ENCODE results near the gene METTL5.
A peak's percentile ranks its signal among the peaks of the same experiment; 100 is the strongest.
"Not testable (repeated sequence)": the region's sequence is repeated elsewhere in the genome, so short reads cannot be mapped to it uniquely, and the experiment has no call there.

METTL5 gene

DNA sequence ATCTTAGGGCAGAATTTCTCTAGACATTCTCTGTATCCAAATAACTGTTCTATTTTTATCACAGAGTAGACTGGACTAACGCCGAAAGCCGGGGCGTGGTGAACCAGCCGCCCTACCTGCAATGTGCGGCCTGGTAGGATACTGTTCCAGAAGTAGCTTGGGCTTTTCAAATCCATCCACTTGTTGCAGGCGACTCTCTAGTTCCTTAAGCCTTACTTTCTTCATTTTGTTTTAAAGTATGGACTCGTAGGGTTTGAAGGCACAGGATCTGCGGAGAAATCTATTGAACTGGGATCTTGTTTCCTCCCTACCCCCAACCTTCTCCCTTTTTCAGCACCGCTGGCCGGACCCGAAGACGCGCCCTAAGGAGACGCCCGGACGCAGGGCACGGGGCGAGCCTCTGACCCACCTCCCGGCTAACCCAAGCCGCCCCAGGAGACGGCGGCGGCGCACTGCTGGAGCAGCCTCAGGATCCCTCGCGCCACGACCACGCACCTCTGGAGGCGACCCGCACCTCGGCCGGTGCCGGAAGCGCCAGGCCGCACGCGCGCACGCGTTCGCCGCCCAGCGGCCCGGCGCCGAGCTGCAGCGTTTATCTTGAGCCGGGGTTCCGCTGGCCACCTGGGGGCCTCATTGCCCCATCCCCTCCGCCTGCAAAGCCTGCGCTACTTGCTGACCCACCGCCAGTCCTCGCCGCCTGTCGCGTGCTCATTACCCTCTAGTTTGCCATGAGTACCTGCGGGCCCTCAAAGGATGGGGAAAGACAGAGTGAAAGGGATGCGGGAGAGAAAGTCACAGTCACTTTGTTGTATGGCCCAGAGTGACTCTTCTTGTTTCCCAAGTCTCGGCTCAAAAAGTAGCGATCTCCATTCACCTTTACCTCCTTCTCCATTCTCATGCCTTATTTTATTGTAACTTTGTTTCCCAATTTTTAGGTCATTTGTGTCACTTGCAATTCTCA, at the start of gene METTL5:
Gene METTL5 (minus strand): TSS at position 533 of the 961 bp plus-strand sequence. CDS start 308 bp downstream, at position 225.
- peak; percentile 95 for DNase-seq (ENCODE audit: low spot score)

DNA sequence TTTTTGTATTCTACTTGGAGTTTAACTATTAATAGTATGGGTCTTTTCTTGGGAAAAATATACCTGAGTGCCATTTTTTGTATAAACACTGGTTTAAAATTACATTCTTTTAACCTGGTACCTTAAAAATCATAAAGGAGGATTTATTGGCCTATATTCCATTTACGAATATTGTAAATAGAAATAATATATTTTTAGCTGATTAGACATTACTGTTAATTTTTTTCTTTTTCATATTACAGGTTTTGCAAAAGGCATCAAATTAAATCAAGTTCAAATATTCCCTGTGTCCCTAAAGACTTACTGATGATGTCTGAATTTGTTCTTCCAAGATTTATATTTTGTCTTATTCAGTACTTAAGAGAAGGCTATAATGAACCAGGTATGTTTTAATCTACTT, 47.3 kb upstream of the METTL5 start:
- no peak for DNase-seq (ENCODE audit: low spot score)

DNA sequence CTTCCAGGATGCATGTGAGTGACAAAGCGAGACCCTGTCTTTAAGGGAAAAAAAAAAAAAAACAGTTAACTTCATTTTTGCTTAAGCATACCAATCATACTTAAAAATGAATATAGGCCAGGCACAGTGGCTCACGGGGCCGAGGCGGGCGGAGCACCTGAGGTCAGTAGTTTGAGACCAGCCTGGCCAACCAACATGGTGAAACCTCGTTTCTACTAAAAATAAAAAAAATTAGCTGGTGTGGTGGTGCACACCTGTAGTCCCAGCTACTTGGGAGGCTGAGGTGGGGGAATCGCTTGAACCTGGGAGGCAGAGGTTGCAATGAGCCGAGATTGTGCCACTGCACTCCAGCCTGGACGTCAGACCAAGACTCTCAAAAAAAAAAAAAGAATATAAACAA, 46.7 kb upstream of the METTL5 start:
- not testable (repeated sequence) for DNase-seq (ENCODE audit: low spot score)

DNA sequence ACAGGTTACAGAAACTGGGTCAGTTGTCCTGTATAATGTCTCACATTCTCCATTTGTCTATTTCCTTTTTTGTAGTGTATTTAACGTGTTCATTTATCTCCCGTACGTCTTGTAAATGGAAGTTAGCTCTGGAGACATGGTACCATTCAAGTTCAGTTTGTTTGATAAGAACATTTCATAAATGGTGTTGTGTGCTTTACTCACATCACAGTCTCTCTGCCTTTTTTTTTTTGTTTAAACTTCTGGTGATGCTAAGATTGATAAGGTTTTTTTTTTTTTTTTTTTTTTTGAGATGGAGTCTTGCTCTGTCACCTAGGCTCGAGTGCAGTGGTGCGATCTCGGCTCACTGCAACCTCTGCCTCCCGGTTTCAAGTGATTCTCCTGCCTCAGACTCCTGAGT, 44.2 kb upstream of the METTL5 start:
- DNase-seq (ENCODE audit: low spot score) = no peak

DNA sequence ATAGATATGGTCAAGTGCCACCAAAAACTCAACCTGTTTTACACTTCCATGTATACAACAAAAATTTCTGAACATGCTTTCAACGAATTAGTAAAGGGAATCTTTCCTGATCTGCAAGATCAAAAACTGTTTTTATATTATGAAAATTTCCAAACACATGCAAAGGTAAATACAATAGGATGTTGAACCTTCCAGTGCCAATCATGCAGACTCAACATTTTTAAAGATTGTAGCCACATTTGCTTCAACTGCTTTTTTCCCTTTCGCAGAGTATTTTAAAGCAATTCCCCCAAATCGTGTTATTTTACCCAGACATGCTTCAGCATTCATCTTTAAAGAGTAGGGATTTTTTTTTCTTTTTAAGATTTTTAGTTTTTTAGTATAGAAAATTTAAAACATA, 42.9 kb upstream of the METTL5 start:
- no peak for DNase-seq (ENCODE audit: low spot score)

DNA sequence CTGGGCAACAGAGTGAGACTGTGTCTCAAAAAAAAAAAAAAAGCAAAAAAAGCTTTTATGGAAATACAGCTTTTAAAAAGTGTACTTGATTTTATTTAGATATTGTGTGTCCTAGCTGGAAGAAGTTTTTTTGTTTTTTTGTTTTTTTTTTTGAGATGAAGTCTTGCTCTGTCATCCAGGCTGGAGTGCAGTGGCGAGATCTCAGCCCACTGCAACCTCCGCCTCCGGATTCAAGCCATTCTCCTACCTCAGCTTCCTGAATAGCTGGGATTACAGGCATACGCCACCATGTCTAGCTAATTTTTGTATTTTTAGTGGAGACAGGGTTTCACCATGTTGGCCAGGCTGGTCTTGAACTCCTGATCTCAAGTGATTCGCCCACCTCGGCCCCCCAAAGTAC, 41.5 kb upstream of the METTL5 start:
- not testable (repeated sequence) for DNase-seq (ENCODE audit: low spot score)

DNA sequence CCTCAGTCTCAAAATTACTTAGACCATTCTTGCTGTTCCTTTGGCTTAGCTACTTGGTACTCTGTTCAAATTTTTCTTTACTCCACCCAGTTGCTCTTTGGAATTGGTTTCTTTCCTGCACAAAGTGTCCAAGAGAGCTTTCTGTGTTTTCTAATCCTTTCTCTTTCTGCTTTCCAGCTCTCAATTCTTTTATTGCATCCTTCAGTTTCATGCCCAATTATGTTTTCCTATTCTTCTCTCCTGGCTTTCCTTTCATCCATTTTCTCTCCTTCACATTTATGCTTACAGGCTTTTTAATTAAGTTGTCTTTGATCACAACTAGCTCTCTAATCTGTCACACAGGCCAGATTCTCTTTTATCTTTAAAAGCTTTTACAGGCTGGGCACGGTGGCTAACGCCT, 40.8 kb upstream of the METTL5 start:
- no peak for DNase-seq (ENCODE audit: low spot score)

DNA sequence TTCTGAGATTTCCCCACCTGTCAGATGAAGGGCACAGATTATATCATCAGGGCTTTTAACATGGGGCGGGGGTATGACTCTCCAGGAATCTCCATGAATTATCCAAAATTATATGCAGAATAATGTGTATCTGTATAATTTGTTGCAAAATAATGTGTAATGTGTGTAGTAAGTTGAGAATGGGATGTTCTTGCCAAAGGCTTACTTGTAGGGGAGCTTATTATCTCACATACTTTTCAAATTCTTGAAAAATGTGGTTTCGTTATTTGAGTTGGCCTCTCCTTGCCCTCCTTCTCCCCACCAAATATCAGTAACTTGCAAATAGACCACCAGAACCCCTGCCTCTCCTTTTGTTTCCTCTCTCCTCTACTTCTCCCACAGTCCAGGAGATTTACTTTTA, 38.1 kb upstream of the METTL5 start:
- DNase-seq (ENCODE audit: low spot score) = no peak

DNA sequence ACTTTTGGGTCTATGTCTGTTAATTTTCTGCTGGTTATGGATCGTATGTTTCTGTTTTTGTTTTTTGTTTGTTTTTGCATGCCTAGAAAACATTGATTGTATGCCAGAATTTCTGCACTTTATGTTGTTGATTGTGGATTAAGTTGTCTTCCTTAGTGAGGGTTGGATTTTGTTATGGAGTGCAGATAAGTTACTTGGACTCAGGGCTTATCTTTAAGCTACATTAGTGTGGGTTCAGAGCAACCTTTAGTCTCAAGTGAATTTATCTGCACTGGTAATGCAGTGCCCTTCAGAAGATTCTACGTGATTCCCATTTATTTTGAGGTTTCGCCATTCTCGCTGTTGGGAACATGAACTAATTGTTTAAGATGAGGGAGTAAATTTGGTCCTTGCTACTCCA, 35.4 kb upstream of the METTL5 start:
- DNase-seq (ENCODE audit: low spot score) = no peak

DNA sequence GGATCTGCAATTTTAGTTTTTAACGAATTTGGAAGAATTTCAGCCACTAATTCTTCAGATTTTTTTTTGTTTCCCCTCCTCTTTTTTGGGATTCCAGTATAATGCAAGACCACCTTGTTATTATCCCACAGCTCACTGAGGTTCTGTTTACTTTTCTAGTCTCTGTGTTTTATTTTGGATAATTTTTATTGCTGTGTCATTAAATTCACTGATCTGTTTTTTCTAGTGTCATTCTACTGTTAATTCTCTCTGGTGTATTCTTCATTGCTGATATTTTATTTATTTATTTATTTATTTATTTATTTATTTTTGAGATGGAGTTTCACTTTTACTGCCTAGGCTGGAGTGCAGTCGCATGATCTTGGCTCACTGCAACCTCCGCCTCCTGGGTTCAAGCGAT, 34.7 kb upstream of the METTL5 start:
- no peak for DNase-seq (ENCODE audit: low spot score)

DNA sequence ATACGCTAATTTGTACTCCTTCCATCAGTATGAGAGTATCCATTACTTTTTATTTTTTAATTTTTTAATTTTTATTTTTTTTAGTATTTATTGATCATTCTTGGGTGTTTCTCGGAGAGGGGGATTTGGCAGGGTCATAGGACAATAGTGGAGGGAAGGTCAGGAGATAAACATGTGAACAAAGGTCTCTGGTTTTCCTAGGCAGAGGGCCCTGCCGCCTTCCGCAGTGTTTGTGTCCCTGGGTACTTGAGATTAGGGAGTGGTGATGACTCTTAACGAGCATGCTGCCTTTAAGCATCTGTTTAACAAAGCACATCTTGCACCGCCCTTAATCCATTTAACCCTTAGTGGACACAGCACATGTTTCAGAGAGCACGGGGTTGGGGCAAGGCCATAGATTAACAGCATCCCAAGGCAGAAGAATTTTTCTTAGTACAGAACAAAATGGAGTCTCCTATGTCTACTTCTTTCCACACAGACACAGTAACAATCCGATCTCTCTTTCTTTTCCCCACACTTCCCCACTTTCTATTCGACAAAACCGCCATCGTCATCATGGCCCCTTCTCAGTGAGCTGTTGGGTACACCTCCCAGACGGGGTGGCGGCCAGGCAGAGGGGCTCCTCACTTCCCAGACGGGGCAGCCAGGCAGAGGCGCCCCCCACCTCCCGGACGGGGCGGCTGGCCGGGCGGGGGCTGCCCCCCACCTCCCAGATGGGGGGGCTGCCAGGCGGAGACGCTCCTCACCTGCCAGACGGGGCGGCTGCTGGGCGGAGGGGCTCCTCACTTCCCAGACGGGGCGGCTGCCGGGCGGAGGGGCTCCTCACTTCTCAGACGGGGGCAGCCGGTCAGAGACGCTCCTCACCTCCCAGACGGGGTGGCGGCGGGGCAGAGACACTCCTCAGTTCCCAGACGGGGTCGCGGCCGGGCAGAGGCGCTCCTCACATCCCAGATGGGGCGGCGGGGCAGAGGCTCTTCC, 30.9 kb upstream of the METTL5 start:
- DNase-seq (ENCODE audit: low spot score) = not testable (repeated sequence)

DNA sequence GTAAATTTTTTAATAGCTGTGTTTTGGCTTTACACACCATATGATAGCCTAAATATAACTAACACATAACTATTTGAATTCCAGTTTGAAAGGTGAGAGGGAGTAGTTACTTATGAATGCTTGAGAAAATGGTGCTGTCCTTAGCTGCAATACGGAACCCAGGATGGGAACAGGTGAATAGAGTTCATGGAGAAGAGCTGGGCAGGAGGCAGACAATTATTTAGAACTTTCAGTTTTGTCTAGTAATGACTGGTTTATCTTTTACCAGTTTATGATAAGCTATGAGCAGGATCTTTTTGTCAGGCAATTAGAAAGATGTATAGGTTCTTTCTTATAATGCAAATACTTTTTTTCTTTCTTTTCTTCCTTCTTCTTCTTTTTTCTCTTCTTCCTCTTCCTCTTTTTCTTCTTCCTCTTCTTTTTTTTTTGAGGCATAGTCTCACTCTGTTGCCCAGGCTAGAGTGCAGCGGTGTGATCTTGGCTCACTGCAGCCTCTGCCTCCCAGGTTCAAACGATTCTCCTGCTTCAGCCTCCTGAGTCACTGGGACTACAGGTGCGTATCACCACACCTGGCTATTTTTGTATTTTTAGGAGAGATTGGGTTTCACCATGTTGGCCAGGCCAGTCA, 28.4 kb upstream of the METTL5 start:
- no peak for DNase-seq (ENCODE audit: low spot score)

DNA sequence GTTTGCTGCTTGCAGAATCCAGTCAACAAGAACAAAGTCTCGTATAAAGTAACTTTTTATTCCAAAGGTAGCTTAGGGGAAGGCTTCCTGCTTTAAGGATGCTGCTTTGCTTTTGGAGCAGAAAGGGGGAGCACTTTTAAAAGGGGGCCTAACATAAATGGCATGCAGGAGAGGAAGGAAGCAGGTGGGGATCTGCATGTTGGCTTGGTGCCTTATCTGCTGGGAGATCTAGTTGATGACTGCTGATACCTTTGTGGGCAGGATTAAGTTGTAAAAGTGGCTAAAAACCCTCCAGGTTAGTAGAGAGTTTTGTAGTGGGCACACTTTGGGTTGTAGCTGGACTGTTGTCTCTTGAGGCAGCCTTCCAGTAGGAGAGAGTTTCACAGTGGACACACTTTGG, 25.0 kb upstream of the METTL5 start:
- DNase-seq (ENCODE audit: low spot score) = no peak

DNA sequence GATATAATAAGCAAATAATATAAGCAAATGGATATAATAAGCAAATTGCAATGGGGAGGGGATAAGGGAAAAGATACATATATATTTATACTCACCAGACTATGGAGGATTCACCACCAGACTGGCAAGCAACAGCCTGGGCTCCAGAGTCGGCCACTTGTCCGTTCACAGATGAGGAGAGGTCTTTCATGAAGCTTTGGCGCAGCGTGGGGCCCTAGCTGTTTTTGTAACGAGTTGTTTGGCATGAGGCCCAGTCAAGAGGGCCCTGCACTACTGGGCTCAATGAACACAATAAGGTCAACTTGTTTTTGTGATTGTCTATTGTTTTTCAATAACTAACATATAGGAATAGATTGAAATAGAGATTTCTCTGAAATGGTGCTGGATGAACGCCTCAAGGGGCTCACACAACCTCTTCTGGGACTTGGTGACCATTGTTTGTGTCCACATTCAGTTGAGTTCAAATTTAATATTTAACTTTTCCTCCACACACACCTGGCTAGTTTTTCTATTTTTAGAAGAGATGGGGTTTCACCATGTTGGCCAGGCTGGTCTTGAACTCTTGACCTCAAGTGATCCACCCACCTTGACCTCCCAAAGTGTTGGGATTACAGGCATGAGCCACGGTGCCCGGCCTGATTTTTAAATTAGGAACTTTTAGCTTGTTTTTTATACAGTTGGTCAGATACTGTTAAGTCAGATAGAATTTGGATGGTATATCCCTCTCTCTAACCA, 24.4 kb upstream of the METTL5 start:
- not testable (repeated sequence) for DNase-seq (ENCODE audit: low spot score)

DNA sequence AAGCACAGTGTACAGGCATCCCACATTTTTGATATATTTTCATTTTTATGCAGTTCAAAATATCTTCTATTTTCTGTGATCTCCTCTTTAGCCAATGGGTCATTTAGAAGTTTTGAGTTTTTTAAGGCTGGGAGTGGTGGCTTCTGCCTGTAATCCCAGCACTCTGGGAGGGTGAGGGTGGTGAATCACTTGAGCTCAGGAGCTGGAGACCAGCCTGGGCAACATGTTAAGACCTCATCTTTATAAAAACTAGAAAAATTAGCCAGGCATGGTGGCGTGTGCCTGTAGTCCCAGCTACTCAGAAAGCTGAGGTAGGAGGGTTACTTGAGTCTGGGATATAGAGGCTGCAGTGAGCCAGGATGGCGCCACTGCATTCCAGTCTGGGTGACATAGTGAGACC, 20.3 kb upstream of the METTL5 start:
- no peak for DNase-seq (ENCODE audit: low spot score)

DNA sequence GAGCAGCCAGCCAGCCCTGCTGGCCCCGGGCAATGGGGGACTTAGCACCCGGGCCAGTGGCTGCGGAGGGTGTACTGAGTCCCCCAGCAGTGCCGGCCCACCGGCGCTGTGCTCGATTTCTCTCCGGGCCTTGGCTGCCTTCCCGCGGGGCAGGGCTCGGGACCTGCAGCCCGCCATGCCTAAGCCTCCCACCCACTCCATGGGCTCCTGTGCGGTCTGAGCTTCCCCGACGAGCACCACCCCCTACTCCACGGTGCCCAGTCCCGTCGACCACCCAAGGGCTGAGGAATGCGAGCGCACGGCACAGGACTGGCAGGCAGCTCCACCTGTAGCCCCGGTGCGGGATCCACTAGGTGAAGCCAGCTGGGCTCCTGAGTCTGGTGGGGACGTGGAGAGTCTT, 16.9 kb upstream of the METTL5 start:
- DNase-seq (ENCODE audit: low spot score) = not testable (repeated sequence)

DNA sequence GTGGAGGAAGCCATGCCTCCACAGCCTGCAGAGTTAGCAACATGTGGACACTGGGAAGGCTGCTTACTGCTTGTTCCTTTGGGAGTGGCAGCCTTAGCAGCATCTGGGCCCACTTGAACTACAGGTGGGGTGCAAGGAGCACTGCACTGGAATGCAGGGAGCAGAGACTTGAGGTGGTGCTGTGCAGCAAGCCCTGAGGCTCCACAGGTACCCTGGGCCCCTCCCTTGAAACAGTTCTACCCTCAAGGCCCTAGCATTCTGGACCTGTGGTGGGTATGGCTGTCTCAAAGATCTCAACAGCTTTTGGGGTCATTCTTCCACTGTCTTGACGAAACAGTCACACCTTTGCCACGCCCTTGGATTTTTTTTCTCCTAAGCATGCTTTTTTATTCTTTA, 16.0 kb upstream of the METTL5 start:
- DNase-seq (ENCODE audit: low spot score) = no peak

DNA sequence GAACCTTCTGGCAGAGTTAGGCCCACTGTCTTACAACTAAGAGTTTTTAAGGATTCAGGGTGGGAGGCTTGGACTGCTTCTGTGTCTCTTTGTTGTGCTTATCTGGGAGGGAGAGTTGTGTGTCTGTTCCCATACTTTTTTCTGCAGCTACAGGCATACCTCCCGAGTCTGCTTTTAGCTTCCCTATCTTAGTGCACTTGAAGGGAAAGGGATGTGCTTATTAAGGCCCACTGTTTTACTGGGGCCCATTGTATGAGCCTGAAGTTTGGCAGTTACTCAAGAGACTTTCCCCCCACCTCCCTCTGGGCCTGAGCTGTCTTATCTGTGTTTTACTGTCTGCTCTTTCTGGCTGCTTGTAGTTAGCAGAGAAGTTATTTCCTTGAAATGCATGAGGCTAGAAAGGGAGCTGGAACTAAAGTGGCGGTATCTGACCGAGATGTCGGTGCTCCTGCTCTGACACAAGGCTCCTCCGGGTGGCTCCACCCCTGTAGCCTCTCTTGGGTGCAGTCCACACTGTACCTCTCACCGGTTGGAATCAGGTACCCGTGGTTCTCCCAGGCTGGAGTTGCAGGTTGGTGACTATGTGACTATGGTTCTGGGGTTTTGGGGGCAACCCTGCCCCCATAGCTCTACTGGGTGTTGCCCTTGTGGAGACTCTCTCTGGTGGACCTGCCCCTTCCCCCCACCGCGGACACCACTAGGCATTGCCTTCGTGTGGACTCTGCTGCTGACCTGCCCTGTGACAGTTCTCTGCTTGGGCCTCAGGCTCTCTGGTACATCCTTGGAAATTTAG, 15.4 kb upstream of the METTL5 start:
- no peak for DNase-seq (ENCODE audit: low spot score)

DNA sequence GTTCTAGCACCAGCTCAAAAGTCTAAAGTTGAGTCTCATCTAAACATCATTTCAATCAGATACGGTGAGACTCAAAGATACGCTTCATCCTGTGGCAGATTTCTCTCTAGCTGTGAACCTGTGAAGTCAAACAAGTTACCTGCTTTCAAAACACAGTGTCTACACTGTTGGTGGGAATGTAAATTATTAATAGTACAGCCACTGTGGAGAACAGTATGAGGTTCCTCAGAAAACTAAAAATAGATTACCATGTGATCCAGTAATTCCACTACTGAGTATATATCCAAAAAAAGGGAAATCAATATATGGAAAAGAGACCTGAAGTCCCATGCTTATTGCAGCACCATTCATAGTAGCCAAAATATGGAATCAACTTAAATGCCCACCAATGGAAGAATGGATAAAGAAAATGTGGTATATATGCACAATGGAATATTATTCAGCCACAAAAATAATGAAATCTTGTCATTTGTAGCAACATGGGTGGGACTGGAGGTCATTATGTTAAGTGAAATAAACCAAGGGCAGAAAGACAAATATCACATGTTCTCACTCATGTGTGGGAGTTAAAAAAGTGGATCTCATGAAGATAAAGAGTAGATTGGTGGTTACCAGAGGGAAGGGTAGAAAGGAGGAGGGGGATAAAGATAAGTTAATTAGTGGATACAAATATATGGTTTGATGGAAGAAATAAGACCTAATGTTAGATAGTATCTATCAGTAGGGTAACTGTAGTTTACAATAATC, 14.2 kb upstream of the METTL5 start:
- no peak for DNase-seq (ENCODE audit: low spot score)

DNA sequence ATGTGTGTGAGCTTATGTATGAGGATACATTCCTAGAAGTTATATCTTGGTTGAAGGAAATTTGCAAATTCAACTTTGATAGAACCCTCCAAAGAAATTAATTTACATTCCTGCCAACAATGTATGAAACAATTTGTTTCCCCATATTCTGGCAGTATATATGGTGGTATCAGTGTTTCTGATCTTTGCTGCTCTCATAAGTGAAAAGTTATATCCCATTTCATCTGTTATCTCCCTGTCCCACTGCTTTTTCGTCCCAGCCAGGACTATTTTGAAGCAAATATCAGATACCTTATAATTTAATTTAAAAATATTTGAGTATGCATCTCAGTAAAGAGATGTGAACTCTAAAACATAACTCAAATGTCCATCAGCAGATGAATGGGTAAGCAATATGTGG, 9.7 kb upstream of the METTL5 start:
- no peak for DNase-seq (ENCODE audit: low spot score)

Data from HuH-7 (cell line).